Central memory CD4-positive, alpha-beta T cell (primary cell): ENCODE measurements around the gene GPC6.

Source experiments
- DNase-seq: peaks from one replicate; pipeline ENCODE4 v3.0.0; 2022

Gene GPC6

DNA sequence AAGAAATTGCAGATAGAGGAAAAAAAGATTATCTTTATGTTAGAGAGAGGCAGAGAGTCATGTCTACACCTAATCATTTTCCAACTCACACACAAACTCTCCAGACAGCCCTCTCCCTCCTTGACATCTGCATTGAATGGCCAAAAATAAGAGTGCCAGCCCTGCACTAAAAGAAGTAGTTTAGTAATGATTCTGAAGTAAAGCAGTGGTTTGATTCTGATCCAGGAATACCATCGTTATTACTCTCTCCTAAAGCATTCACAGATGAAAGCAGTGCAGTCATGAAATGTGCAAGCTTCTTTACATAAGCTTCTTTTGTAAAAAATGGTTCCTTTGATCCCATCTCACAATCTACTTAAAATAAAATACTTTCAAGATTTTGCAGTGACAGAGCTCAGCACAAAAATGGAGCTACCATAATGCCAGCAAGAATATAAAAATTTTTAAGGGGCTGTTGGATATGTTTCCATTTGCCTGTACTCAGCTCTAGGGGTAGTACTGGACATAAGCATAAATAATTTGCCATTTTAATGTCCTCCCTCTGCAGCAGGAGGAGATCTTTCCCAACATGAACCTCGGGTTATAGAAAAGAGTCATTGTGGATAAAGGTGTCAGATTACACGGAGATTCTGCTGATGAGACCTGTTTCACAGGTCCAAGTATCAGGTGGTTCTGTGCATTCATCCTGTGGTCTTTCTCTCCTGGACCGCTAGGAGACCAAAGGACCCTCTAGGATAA, 846.6 kb downstream of the GPC6 start:
- no peak for DNase-seq

DNA sequence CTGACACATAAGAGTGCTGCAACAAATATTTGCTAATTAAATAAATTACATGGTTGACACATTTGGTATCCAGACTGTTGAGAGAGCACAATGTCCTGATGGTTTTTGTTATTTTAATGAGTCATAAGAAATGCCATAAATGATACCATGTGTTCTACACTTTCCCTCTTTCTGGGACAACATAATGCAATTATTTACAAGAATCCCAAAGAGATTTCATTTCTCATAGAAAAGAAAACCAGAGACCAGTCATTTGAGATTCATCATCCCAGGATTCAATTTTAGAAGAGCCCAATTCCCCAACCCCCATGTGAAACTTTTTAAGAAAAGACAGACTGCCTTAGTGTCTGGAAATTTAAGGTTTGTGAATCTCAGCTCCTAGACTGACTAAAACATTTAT, 853.3 kb downstream of the GPC6 start:
- no peak for DNase-seq

DNA sequence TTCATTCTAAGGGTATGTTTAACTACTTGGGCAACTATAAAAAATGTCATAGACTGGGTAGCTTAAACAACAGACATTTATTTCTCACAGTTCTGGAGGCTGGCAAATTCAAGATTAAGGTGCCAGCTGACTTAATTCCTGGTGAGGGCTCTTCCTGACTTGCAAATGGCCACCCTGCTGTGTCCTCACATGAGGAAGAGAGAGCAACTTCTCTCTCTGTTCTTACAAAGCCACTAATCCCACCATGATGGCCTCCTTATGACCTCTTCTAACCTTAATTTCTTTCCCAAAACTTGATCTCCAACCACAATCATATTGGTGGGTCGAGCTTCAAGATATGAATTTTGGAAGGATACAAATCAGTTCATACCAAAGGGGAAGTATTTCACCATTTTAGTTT, 853.9 kb downstream of the GPC6 start:
- no peak for DNase-seq

DNA sequence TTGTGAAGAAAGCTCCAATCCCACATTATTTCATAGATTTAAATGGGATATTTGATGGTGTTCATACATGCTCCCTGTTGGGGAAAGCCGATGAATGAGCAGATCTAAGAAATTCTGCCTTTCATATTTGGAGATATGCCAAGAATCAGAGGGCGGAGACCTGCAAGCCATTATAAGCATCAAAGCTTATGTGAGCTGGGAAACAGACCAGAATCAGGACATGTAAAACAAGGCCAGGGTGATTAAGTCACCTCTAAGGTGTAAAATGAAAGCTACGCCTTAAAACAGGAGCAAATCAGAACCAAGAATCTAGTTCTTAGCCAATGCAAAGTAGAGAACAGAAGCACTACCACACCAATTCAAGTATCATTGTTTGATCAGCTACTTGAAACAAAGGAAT, 860.5 kb downstream of the GPC6 start:
- DNase-seq = no peak

DNA sequence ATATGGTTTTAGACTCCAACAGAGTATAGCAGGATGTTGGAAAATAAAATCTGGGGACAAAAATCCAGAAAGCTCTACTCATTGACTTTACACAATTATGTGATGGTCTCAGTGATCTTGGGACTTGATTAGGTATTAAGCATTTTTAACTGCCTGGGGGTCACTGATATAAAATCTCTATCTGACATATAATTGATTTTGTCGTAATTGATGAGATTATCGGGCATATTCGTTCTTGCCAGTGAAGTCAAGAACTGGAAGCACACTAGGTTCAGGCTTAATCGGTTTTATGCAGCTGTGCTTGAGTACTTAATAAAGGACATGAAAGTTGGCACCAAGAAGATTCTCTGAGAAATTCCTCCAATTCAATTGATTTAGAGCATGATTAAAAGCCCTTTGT, 862.1 kb downstream of the GPC6 start:
- DNase-seq = no peak

DNA sequence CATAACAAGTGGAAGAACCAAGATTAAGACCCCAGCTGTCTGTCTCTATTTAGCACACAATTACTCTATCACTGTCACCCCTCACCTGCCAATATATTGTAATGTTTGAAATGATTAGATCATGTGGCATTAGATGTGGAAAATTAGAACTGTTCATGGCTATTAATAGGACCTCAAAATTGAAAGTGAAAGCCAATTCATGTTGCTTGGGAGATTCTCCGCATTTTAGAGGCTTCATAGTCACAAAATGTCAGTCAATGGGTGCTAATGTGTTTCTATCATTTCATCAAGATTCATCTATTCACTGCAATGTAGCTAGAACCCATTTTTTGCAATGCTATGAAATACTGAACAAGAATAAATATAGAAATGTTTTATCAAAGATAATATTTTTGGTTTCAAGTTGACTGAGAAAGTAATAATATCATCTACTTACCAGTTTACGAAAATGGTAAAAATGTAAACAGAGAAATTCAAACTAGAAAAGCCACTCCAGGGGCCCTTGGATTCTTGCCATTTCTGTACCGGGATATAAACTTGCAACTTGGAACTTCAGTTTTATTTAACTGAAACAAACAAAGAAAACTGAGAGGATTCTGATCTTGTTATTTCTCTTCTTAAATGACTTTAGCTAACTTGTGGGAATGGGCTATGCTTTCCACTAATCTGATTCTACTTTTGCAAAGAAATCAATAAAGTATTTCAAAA, 864.3 kb downstream of the GPC6 start:
- no peak for DNase-seq

DNA sequence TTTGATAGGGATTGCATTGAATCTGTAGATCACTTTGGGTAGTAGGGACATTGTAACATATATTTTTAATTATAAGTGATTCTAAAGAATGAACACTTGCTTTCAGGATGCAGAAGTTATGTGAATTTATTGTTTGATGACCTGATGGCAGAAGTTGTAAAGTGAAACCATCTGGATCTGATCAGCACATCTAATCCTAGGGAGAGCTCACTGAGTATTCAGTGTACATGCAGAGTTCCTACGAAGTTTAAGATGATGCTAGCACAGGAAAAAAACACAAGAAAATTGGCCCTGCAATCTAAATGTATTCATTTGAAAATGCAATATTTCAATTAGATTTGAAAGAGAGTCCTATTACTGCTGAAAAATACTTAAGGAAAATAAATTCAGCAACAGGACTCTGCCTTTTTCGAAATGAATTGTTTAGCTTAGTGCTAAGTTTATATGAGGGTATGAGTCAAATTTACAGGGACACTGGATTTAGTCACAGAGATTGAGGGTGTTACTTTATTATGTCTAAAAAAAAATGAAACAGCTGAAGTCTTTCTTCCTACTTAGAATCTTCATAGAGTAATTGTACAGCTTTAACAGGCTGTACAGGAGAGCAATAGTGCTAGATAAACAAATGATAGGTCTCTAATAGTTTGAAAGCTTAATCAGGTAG, 867.2 kb downstream of the GPC6 start:
- no peak for DNase-seq

DNA sequence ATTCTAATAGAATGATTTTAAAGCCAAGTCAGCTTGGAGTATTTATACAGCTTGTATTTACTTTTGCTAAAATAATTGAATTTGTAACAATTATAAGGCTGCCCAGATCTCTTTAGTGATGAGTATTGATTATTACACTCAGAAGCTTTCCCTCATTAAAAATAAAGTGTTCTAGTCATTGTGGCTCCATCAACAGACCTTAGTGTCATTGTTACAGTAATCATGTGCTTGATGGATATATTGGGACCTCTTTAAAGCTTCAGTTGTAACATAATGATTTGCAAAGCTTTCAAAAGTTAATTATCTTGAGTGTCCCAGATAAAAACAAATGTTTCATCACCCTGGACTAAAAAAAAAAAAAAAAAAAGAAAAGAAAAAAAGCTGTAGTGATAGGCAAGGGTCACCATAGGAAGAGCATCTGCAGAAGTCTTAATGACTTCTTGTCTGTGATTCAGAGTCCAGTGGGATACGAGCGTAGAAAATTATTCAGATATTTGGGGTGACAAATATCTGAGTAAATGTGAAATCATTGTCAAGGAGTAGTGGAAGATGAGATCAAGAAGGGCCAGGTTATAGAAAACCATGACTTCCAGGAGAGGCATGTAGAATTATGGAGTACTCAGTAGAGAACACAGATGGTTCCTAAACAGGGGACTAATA, 883.2 kb downstream of the GPC6 start:
- DNase-seq = no peak

DNA sequence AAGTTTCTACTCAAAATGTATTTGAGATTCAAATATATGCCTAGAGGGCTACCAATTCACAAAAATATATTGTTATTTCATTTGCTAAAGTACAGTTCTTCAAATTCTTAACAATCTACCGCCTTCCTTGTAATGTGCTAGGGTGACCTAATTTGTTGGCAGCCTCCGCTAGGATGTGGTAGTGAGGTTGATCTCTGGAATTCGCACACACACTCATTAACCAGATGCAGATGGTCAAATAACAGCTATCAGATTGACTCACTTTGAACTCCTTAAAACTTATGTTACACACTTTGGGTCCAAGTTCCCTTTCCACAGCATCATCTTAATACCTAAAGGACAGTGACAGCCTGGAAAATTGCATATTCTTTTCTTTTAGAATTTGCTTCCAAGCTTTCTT, 885.6 kb downstream of the GPC6 start:
- no peak for DNase-seq

DNA sequence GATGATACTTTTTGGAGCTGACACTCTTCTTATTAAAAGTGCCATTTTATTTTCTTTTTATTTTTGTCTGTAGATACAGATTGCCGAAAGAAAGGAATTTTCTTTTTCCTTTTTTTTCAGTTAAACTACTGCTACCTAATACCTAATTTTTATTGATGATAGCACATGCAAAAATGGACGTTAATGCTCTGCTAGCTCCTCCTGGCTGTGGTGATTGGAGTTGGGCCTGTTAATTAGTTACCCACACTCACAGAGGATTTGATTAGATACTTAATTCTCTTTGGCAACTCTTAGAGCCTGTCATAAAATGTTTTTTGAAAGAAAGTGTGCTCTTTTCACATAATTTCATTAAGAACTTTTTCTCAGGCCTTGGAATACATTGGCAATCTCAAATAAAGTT, 886.1 kb downstream of the GPC6 start:
- DNase-seq = no peak

DNA sequence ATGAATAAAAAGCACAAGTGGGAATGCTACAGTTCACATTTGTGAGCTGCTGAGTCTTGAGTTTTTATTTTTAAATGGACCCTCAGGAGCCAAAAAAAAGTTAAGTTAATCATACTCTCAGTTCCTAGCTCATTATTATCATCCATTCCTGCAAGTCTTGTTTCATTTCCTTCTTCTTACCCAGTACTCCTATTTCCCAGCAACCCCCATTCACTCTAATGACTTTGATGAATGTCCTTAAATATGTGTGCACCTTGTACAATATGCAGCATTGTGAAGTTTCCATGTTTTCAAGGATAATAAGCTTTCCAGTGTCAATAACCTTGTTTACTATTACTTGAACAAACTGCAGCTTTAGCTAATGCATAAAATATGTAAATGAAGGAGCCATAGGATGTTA, 886.6 kb downstream of the GPC6 start:
- no peak for DNase-seq

DNA sequence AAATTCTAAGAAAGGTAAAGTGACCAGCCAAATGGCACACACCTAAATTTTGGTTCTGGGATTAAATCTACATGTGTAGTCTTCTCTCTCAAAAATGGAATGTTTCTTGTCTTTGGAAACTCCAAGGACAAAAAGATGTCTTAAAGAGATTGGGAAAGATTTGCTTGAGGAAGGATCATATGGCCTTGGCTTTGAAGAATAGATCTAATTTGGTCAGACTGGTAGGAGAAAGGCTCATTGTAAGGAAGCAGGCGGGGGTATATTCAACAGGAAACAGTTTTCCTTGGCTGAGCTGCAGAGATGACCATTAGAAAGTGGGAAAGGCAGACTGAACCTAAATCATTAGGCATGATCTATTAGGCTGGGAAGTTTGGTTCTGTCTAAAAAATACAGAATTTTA, 887.6 kb downstream of the GPC6 start:
- no peak for DNase-seq

DNA sequence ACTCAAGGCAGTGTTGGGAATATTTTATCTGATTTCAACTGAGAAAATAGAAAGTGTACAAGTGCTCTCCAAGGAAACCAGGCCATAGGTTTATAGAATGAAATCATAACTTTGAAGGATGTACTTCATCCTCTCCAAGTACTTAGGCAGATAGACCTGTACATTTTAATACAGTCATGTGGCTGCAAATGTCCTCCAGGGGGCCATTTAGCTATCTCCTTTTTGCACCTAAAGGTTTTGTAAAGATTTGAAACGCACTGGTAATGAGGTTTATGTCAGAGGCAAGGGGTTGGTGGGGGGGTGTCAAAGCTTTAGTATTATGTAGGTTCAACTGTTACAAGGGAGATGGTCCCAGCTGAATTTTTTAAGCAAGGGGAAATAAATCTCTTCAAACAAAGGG, 888.4 kb downstream of the GPC6 start:
- DNase-seq = no peak

DNA sequence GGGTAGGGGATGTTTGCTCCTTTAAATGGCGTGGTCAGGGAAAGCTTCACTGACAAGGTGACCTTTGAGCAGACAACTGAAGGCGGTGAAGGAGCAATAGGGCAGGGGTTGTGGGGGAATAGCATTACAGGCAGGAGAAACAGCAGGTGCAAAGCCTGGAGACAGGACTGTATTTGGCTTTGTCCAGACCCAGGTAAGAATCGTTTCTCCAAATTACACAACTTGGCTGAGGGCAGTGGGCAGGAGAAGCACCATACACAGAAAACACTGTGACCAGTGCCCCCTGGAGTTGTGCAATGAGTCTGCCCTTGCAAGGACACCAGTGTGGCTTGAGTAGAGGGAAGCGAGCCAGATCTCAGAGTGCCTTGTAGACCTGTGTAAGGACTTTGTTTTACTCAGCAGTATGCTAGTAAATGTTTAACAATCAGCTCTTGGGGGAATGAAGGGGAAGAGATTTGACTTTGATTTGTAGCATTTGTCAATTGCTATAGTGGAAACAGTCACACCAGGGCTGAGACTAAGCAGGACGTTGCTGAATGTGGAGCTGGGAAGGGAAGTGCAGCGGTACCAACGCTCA, 892.8 kb downstream of the GPC6 start:
- DNase-seq = no peak

DNA sequence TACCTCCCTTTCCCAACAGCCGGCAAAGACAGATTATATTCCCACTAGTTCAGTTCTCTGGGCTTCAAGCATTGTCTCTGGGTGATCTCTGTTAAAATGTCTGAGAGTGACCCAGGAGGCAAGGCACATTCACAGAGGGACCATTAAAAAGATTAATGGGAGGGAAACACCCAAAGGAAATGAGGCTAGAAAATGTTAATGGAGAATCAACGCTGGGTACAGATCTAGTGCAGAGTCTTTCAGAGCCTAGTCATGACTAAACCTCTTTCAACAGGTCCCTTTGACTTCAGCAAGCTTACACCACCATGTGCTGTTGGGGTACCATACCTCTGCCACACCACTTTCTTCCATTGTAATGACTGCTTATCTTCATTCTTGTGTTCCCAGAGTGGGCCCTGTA, 894.3 kb downstream of the GPC6 start:
- no peak for DNase-seq

DNA sequence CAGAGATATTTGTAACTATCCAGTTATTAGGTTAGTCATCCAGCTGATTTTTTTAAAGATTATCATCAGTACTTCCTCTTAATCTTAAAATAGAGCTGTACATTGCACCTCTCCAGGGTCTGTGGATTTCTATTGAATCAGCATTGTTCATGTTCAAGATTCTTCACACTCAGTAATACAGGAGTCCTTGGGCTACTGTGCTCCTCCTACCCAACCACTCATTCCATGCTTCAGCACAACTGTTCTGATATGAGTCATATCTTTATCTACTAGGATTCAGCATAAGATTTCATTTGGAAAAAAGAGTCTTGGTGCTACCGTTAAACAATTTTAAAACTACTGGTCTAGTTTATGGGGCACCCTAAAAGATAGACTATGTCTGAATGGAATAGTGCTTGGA, 895.1 kb downstream of the GPC6 start:
- no peak for DNase-seq

DNA sequence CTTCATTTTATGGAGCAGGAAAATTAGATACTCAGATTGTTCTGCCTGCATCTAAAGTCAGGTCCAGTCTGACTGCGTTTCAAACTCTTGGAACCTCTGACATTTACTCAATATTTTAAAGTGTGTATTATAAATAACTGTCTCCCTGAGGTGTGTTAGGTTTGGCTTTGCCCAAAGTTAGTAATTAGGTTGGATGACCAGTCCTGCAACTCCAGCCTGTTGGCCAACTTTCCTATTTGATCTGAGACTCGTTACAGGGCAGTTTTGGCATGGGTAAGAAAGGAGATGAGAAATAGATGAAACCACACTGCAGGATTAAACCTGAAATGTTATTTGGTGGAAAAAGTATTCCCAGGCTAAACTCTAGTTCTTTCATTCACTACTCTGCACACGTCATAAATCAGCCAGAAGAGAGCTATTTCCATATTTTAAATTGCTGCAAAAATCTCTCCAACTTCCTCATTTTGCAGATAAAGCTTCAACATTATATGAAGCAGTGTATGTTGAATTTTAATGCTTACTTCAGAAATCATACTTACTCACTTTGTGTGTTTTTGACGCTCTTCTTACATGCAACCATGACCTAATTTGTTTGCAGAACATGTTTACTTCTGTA, 895.8 kb downstream of the GPC6 start:
- DNase-seq = no peak

DNA sequence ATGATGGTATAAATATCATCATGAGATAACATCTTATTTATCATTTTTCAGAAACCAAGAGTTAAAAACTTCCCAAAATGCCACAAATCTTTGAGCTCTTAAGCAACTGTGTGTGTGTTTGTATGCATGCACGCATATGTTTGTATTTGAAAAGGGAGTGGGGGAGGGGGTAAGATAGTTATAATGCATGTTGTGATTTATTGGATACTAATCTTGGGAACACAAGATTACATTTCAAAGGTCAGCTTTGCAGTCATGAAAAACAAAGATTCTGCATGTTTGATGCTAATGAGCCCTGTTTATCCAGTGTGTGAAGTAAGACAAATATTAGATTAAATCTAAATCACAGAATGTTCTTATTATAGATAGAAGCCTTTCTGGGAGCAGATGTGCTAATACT, 897.0 kb downstream of the GPC6 start:
- no peak for DNase-seq

DNA sequence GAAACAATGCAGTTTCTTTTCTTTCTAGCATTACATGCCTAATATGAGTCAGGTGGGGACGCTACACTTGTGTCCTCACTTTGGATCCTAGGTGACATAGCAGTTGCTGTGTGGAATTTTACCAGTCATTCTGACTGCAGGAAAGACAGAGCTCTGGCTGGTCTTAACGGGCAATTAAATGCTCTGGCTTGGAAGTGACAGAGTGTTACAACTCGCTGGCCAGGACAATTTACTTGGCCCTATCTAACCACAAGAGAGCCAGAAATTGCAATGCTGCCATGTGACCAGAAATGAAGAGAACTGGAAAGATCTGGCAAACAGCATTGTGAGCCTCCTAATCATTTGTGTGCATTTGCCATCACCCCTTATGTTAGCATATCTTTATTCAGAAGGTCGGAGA, 901.8 kb downstream of the GPC6 start:
- no peak for DNase-seq

DNA sequence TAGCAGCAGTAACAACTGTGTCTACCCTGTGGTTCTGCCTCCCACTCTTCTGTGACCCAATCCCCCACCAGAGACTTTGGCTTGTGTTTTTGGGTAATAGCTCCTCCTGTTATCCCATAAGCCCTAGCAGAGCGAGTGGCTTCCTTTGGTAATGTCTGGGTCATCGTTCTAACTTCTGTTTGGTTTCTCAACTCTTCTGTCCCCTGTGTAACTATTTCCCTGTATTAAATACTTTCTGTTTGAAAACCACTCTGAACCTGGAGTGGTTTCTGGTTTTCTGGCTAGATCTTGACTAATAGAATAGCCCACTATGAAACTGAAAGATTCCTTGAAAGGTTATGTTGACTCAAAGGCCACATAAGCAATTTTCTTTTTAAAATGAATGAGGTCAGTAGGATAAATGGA, 902.9 kb downstream of the GPC6 start:
- DNase-seq = no peak

DNA sequence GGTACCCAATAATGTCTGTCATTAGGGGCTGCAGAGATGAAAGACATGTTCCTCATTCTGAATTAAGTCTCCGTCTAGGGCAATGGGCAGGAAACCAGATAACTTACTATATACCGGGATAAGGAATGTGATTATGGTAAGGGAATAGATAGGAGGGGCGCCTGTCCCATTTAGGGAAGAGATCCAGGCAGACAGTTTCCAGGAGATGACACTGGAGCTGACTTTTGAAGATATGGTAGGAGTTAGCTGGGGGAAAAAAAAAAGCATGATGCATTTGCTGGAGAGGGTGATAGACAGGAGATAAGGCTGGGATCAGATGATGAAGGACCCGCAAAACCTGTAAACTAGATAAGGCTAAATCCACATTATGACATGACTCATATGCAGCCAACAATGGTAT, 912.2 kb downstream of the GPC6 start:
- DNase-seq = no peak

DNA sequence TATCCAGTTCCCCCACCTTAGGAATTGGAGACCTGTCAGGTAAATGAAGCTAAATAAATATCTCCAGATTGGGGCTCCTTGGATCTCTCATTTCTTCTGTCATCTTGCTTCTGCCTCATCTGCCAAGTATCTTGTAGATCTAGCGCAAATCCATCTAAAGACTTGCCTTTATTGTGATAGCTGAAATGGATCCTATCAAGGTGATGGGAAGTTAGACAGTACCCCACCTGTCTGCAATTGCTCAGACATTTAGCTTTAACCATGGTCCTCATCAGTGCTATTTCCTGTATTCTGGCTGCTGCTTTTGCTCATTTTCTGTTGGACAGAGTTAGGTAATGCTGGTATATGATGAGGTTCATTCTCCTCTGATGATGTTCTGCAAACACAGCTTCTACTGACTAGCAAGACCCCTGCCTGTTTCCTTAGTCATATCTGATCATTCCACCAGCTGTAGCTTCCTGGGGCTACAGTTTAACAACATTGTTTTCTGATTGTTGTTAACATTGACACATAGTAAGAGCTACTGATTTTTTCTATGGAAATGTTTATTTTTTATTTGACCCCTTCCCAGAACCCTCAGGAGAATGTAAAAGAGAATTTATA, 912.9 kb downstream of the GPC6 start:
- DNase-seq = no peak
